Choroid plexus epithelial cell (primary cell): ENCODE results near the gene AMMECR1.

Experiments
- DNase-seq: peaks from one replicate; pipeline ENCODE4 v3.0.0-alpha.2; 2010; ENCODE audit warnings: low read depth
- H3K4me3 ChIP-seq: 2 replicates; pipeline ENCODE4 v1.5.1; 2011; ENCODE audit warnings: low read depth, mild to moderate bottlenecking, control low read depth, low read length, moderate library complexity
- CTCF ChIP-seq: conservative IDR thresholded peaks from 2 replicates; pipeline ENCODE4 v1.5.1; 2011; ENCODE audit warnings: low read depth, mild to moderate bottlenecking, control low read depth, inconsistent platforms, low read length, moderate library complexity

AMMECR1 gene

GRCh38 chrX:110228453-110228852, 89.4 kb downstream of the AMMECR1 start:
- DNase-seq = no peak
- H3K4me3 ChIP-seq = no peak overlapping the region
- no peak for TF ChIP-seq CTCF

DNA sequence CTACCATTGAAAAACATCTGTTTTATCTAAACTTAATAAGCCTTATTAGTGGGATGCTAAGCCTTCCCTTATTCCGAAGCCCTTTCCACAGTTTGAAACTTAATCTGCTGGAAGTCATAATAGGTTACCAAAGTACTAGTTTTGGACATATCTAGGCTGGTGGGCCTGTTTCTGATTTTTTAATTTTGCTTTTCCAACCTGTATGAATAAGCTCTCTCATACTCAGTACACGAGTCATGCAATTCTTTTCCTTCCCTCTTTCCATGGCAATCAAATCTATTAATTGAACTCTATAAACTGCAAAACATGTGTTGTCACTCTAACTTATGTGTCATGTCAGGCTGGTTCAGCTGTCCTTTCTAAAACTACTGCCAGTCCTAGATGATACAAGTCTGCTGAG, 91.0 kb downstream of the AMMECR1 start:
- DNase-seq = no peak
- H3K4me3 ChIP-seq = no peak overlapping the region
- no peak for TF ChIP-seq CTCF

DNA sequence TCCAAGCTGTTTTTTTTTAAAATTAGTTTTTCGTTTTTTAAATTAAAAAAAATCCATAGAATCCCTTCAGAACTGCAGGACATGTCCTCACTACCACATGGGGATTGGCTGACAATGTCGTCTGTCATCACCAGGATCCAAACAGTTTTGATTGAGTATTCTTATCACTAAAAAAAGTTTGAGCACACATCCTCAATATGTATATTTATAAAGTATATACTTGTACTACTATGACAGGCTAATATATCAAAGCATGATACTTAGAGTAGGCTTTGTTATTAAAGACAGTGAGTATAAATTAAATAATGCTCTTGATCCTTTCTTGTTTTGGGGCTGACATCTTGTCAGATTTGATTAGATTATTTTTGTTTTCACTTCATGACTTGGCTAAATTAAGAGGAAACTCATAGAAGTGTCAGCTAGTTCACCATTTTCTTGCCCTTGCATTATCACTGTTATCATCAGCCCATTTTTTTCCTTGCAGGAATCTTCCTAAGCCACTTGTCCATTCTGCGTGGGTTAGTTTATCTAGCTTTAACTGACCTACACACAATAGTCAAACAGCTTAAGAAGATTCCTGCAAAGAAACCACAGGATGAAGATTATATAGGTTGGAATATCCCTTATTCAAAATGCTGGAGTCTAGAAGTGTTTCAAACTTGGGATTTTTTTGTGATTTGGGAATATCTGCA, 92.8 kb downstream of the AMMECR1 start:
- TF ChIP-seq CTCF = no peak
- H3K4me3 ChIP-seq = no peak overlapping the region
- no peak for DNase-seq

DNA sequence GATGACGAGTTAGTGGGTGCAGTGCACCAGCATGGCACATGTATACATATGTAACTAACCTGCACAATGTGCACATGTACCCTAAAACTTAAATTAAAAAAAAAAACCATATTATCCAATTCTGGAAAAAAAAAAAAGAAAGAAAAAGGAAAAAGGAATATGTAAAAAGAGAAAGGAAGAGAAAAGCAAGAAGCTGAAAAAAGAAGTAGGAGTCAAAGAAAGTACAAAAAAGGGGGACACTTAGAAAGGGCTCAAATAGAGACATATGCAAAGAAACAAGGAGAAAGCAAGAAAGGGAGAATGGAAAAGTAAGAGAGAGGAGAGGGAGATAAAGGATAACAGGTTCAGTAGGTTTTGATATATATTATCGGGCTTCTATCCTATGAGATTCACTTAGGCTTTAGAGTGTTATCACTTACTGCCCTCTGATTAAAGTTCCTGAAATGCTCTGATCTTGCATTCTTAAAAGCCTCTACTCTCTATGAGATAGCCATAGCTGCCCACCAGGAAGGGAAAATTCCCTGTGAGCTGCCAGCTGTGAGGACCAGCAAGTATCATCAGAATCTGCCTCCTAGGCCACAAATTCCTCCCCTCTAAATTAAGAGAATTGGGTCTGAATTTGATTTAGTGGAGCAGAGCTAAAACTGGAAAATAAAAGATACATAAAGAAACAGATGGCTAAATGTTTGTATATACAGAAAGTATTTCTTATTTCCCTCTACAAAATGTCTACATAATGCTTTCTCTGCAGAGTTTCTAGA, 95.2 kb downstream of the AMMECR1 start:
- TF ChIP-seq CTCF = no peak
- DNase-seq = no peak
- no peak overlapping the region for H3K4me3 ChIP-seq

DNA sequence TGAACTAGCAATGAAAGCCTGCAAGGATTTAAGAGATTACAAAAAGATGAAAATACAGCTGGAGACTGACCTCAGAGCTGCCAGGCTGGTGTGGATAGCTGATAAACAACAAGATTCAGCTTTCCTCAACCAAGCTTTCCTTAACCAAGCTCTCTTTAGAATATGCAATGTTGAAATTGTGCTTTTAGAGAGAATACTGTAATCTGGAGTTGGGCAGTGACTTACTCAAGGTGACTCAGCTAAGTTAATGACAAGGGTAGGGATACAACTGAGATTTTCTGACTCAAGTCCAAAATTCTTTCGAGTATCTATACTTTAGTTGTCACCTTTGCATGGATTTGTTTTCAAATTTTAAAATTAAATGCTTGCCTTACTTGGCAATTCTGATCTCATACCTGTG, 98.0 kb downstream of the AMMECR1 start:
- peak; percentile 49 for DNase-seq
- H3K4me3 ChIP-seq = no peak overlapping the region
- no peak for TF ChIP-seq CTCF

DNA sequence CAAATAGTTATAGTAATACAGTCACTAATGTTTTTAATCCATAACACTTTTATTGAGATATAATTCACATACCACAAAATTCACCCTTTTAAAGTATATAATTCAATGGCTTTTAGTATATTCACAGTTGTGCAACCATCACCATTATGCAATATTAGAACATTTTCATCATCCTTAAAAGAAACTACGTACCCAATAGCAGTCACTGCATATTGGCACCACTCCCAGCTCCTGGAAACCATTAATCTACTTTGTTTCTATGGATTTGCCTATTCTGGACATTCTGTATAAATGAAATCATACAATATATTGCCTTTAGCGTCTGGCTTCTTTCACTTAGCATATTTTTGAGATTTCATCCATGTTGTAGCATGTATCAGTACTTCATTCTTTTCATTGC, 99.3 kb downstream of the AMMECR1 start:
- TF ChIP-seq CTCF = no peak
- DNase-seq = peak; percentile 73
- H3K4me3 ChIP-seq = no peak overlapping the region

- DNase-seq = no peak
- TF ChIP-seq CTCF = no peak
- no peak overlapping the region for H3K4me3 ChIP-seq
Measured at GRCh38 chrX:110216027-110216426, 101.9 kb downstream of the AMMECR1 start.
